ENCODE results near the gene GADD45B. TPM values are rescaled to one million over a fixed set of nuclear protein-coding genes. Genes with fewer than 3 reads are reported as not detected.

GADD45B gene
- total and polyA plus RNA-seq, 2 of the 4 experiments (the other 2 are of a cell fraction) = 30.1 to 106 TPM

- H3K9me3 ChIP-seq (ENCODE audit: control insufficient read depth, insufficient read depth, low read length) = no peaks in the 10 kb centered on the region
- H3K14ac ChIP-seq (replicated peaks; ENCODE audit: low read depth, low read length) = no peak overlapping the region
- H3K4me3 ChIP-seq (ENCODE audit: insufficient read depth, low read depth, low read length) = no peak overlapping the region
- H2AK9ac ChIP-seq (replicated peaks; ENCODE audit: low read depth, low read length, poor library complexity) = no peak overlapping the region
- no peak overlapping the region for H3K4ac ChIP-seq (ENCODE audit: low read depth, low read length)
- POLR2A ChIA-PET (ENCODE audit: unreplicated experiment) = interaction anchor here (0.6 kb wide), 1 partner anchor 16 kb away, joined by 14 read pairs; no protein-coding TSS in a partner anchor
- H3K9me1 ChIP-seq (ENCODE audit: insufficient read depth, low read length) = no peaks in the 10 kb centered on the region
- no peak for ATAC-seq (ENCODE audit: low read depth)
- no peaks in the 10 kb centered on the region for H3K27me3 ChIP-seq (ENCODE audit: control insufficient read depth, insufficient read depth, low read length)
- TF ChIP-seq POLR2A (IDR thresholded peaks at IDR 0.05; ENCODE audit: low read depth, low read length) (no peak), RAD21 (IDR thresholded peaks at IDR 0.05; ENCODE audit: low read length) (no peak), CHD1 (IDR thresholded peaks at IDR 0.05; ENCODE audit: low read depth, low read length) (no peak), RFX5 (IDR thresholded peaks at IDR 0.05; ENCODE audit: low read depth, low read length) (no peak), BHLHE40 (IDR thresholded peaks at IDR 0.05; ENCODE audit: low read depth, low read length) (no peak), SMC3 (IDR thresholded peaks at IDR 0.05; ENCODE audit: low read depth, low read length) (no peak), MAZ (IDR thresholded peaks at IDR 0.05; ENCODE audit: borderline replicate concordance, low read depth, low read length) (no peak), MAFK (IDR thresholded peaks at IDR 0.05; ENCODE audit: low read depth, low read length) (no peak), MXI1 (IDR thresholded peaks at IDR 0.05; ENCODE audit: borderline replicate concordance, low read depth, low read length) (no peak), RCOR1 (IDR thresholded peaks at IDR 0.05; ENCODE audit: insufficient replicate concordance, low read length) (no peak)
- TF ChIP-seq, protein P1, sequence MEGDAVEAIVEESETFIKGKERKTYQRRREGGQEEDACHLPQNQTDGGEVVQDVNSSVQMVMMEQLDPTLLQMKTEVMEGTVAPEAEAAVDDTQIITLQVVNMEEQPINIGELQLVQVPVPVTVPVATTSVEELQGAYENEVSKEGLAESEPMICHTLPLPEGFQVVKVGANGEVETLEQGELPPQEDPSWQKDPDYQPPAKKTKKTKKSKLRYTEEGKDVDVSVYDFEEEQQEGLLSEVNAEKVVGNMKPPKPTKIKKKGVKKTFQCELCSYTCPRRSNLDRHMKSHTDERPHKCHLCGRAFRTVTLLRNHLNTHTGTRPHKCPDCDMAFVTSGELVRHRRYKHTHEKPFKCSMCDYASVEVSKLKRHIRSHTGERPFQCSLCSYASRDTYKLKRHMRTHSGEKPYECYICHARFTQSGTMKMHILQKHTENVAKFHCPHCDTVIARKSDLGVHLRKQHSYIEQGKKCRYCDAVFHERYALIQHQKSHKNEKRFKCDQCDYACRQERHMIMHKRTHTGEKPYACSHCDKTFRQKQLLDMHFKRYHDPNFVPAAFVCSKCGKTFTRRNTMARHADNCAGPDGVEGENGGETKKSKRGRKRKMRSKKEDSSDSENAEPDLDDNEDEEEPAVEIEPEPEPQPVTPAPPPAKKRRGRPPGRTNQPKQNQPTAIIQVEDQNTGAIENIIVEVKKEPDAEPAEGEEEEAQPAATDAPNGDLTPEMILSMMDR (conservative IDR thresholded peaks at IDR 0.05; ENCODE audit: low read depth, low read length) = no peak
- H3K36me3 ChIP-seq (ENCODE audit: control insufficient read depth, insufficient read depth, low read length) = peaks cover 43% of the 10 kb centered on the region
- no peak overlapping the region for H2BK120ac ChIP-seq (ENCODE audit: low read depth, low read length)
- H3K23ac ChIP-seq (ENCODE audit: low read depth, low read length) = no peak overlapping the region
- H4K5ac ChIP-seq (ENCODE audit: low read depth, low read length) = no peak overlapping the region
- no peak for DNase-seq
- H4K8ac ChIP-seq (ENCODE audit: low read depth in 2 of 2, low read length in 2 of 2) = no peak overlapping the region
- intact Hi-C loops (cut with micrococcal nuclease) (no loop called here), in situ Hi-C loops (cut with MboI; ENCODE audit: low sequenced_read_pairs) (no loop called here), dilution Hi-C loops (cut with HindIII; ENCODE audit: low sequenced_read_pairs, unreplicated experiment) (no loop called here)
- H3K4me2 ChIP-seq (ENCODE audit: low read depth, low read length) = no peak overlapping the region
- no peak overlapping the region for H2BK20ac ChIP-seq (ENCODE audit: low read depth, low read length)
- no peak overlapping the region for H3K56ac ChIP-seq (ENCODE audit: extremely low read depth, insufficient read depth, low read length)
- H3K27ac ChIP-seq (ENCODE audit: insufficient read depth, low read length) = no peak overlapping the region
- no TSS peak for BruUV-seq (replicated peaks)
- CTCF ChIA-PET = interaction anchor here (0.8 kb wide), 1 partner anchor 177 kb away, joined by 3 read pairs; no protein-coding TSS in a partner anchor
- H3K4me1 ChIP-seq (ENCODE audit: control insufficient read depth, insufficient read depth, low read length) = no peaks in the 10 kb centered on the region
- no peak overlapping the region for H2AK5ac ChIP-seq (ENCODE audit: low read depth, low read length)
- H3K9ac ChIP-seq (ENCODE audit: low read depth, low read length) = no peak overlapping the region
- no peak overlapping the region for H4K91ac ChIP-seq (ENCODE audit: insufficient read depth, low read depth, low read length)
- H2BK15ac ChIP-seq (ENCODE audit: low read depth, low read length) = no peak overlapping the region
- peaks cover 15 to 22% of the 10 kb centered on the region in 2 experiments for H3K79me1 ChIP-seq (ENCODE audit: low read depth in 1 of 2, low read length in 2 of 2)
- no peak overlapping the region for H3K18ac ChIP-seq (ENCODE audit: low read depth, low read length)
- peaks cover 13% of the 10 kb centered on the region for H4K20me1 ChIP-seq (ENCODE audit: insufficient read depth, low read length)
- WGBS, 2 experiments (ENCODE audit: extremely low coverage in 2 of 2, insufficient read length in 1 of 2) = 98% methylated on average over 14 of the region's 30 CpGs; no CpG with 5 or more reads in 1 of the 2 experiments
- no peak overlapping the region for H2AFZ ChIP-seq (replicated peaks; ENCODE audit: low read length, poor library complexity)
- no peak overlapping the region for H2BK5ac ChIP-seq (ENCODE audit: low read depth, low read length, poor library complexity, severe bottlenecking)
Measured at GRCh38 chr19:2433854-2434253, 42.1 kb upstream of the GADD45B start.

Data from IMR-90 (cell line).